Measurements from ENCODE around the gene LEP. TPM values are rescaled to one million over a fixed set of nuclear protein-coding genes. Genes with fewer than 3 reads are reported as not detected.

The LEP gene
- polyA plus RNA-seq, 3 donors: 0.12 to 0.13 TPM; not detected in 1

DNA sequence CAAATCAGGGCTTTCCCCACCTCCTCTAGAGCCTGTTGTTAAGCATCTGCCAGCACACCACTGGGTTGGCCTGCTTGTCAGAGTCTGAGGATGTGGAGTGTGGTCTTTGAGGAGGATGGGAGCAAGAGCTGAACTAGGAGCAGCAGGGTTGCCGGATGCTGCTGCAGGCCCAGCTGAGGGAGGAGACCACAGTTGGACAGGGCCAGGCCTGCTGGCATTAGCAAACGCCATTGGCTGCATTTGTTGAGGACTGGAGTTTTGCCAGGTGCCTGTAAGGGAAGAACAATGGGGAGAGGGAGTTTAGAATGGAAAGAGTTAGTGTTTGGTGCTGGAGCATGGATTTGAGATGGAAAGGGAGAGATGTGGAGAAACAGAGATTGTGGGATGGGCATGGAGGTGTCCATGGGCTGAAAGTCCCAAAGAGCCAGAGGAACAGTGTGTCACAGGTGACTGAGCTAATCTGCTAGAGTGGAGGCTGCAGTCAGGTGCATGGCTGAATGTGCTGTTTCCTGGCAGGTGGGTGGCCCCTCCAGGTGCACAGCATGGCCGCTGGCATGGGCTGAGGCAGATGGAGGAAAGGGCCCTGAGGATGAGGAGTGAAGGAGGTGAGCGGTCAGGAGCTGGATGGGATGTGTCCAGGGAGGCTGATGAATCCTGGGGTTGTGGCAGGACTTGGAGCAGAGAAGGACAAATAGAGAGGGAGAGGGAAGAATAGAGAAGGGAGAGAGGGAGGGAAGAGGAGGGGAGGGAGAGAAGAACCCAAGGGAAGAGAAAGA, 40.7 kb downstream of the LEP start:
- Histone ChIP-seq H3K27ac (ENCODE audit: low read depth in 1 of 2, low read length in 2 of 2) (no peak overlapping the region), H3K4me2 (replicated peaks; ENCODE audit: extremely low read depth, low read length, poor library complexity, severe bottlenecking) (no peak overlapping the region), H3K27me3 (ENCODE audit: control insufficient read depth in 2 of 2, insufficient read depth in 2 of 2, low read length in 2 of 2) (no peaks in the 10 kb centered on the region), H3K9ac (ENCODE audit: insufficient read depth, low read length, poor library complexity, severe bottlenecking) (no peak overlapping the region), H4K20me1 (ENCODE audit: insufficient read depth, low read length) (no peaks in the 10 kb centered on the region), H2AFZ (ENCODE audit: insufficient read depth, low read depth, low read length, poor library complexity, severe bottlenecking) (no peak overlapping the region), H3K9me3 (replicated peaks in 1 of 2; ENCODE audit: control insufficient read depth in 1 of 2, insufficient read depth in 1 of 2, low read length in 2 of 2) (peaks cover 21 to 25% of the 10 kb centered on the region in 2 donors), H3K36me3 (replicated peaks in 1 of 2; ENCODE audit: control insufficient read depth in 1 of 2, insufficient read depth in 2 of 2, low read length in 2 of 2) (no peaks in the 10 kb centered on the region), H3K4me3 (replicated peaks in 1 of 3; ENCODE audit: low read depth in 2 of 3, low read length in 3 of 3) (no peak overlapping the region), H3K4me1 (ENCODE audit: control insufficient read depth in 1 of 2, insufficient read depth in 2 of 2, low read length in 2 of 2) (no peaks in the 10 kb centered on the region), H3K79me2 (ENCODE audit: insufficient read depth, low read length) (no peaks in the 10 kb centered on the region)
- 90% methylated on average over 3 of the region's 4 CpGs for WGBS (ENCODE audit: insufficient coverage)
- Mint-ChIP-seq H3K36me3 (peaks cover 6 to 8% of the 10 kb centered on the region in 2 donors), H3K4me1 (no peaks in the 10 kb centered on the region), H3K27ac (no peak overlapping the region), H3K4me3 (no peak overlapping the region), H3K27me3 (ENCODE audit: low read depth in 3 of 3) (peaks cover 0 to 2% (median 0%) of the 10 kb centered on the region in 3 donors), H3K9me3 (peaks cover 19 to 39% (median 31%) of the 10 kb centered on the region in 7 donors)
- intact Hi-C loops (cut with micrococcal nuclease): no loop called here
- DNase-seq: no peak
- TF ChIP-seq, protein P1, sequence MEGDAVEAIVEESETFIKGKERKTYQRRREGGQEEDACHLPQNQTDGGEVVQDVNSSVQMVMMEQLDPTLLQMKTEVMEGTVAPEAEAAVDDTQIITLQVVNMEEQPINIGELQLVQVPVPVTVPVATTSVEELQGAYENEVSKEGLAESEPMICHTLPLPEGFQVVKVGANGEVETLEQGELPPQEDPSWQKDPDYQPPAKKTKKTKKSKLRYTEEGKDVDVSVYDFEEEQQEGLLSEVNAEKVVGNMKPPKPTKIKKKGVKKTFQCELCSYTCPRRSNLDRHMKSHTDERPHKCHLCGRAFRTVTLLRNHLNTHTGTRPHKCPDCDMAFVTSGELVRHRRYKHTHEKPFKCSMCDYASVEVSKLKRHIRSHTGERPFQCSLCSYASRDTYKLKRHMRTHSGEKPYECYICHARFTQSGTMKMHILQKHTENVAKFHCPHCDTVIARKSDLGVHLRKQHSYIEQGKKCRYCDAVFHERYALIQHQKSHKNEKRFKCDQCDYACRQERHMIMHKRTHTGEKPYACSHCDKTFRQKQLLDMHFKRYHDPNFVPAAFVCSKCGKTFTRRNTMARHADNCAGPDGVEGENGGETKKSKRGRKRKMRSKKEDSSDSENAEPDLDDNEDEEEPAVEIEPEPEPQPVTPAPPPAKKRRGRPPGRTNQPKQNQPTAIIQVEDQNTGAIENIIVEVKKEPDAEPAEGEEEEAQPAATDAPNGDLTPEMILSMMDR (IDR thresholded peaks at IDR 0.05): no peak

DNA sequence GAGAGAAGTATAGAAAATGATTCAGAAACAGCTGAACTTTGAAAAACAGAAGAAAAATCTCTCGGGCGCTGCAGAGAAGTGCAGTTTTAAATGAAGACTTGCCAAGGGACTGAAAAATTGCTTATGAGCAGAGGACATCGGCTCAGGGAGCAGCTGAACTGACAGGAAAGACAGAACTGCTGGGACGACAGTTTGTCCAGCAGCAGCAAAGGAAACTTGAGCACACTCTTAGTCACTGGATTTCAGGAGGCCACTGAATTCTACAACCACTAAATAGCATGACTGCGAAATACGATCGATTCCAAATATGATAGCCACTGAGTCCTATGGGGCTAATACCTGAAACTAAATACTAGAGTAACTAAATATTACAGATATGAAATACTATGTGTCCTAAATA, 43.0 kb downstream of the LEP start:
- no peaks in the 10 kb centered on the region for H3K79me2 ChIP-seq (ENCODE audit: insufficient read depth, low read length)
- no peak overlapping the region for H2AFZ ChIP-seq (ENCODE audit: insufficient read depth, low read depth, low read length, poor library complexity, severe bottlenecking)
- DNase-seq: no peak
- intact Hi-C loops (cut with micrococcal nuclease): no loop called here
- Mint-ChIP-seq H3K4me1 (no peaks in the 10 kb centered on the region), H3K9me3 (peaks cover 16 to 31% (median 23%) of the 10 kb centered on the region in 7 donors), H3K36me3 (peaks cover 6 to 8% of the 10 kb centered on the region in 2 donors), H3K4me3 (no peak overlapping the region), H3K27ac (no peak overlapping the region), H3K27me3 (ENCODE audit: low read depth in 3 of 3) (peaks cover 0 to 2% (median 0%) of the 10 kb centered on the region in 3 donors)
- no peaks in the 10 kb centered on the region for H3K36me3 ChIP-seq (replicated peaks in 1 of 2; ENCODE audit: control insufficient read depth in 1 of 2, insufficient read depth in 2 of 2, low read length in 2 of 2)
- peaks cover 19 to 21% of the 10 kb centered on the region in 2 donors for H3K9me3 ChIP-seq (replicated peaks in 1 of 2; ENCODE audit: control insufficient read depth in 1 of 2, insufficient read depth in 1 of 2, low read length in 2 of 2)
- TF ChIP-seq, protein P1 (IDR thresholded peaks at IDR 0.05): no peak
- no peak overlapping the region for H3K27ac ChIP-seq (ENCODE audit: low read depth in 1 of 2, low read length in 2 of 2)
- no peaks in the 10 kb centered on the region for H4K20me1 ChIP-seq (ENCODE audit: insufficient read depth, low read length)
- no peak overlapping the region for H3K9ac ChIP-seq (ENCODE audit: insufficient read depth, low read length, poor library complexity, severe bottlenecking)
- no peak overlapping the region for H3K4me2 ChIP-seq (replicated peaks; ENCODE audit: extremely low read depth, low read length, poor library complexity, severe bottlenecking)
- 96% methylated on average over 4 of the region's 7 CpGs for WGBS (ENCODE audit: insufficient coverage)
- no peaks in the 10 kb centered on the region for H3K27me3 ChIP-seq (ENCODE audit: control insufficient read depth in 2 of 2, insufficient read depth in 2 of 2, low read length in 2 of 2)
- H3K4me3 ChIP-seq (replicated peaks in 1 of 3; ENCODE audit: low read depth in 2 of 3, low read length in 3 of 3): no peak overlapping the region
- H3K4me1 ChIP-seq (ENCODE audit: control insufficient read depth in 1 of 2, insufficient read depth in 2 of 2, low read length in 2 of 2): no peaks in the 10 kb centered on the region
